Measurements from ENCODE around the gene C10orf90.

The C10orf90 gene

DNA sequence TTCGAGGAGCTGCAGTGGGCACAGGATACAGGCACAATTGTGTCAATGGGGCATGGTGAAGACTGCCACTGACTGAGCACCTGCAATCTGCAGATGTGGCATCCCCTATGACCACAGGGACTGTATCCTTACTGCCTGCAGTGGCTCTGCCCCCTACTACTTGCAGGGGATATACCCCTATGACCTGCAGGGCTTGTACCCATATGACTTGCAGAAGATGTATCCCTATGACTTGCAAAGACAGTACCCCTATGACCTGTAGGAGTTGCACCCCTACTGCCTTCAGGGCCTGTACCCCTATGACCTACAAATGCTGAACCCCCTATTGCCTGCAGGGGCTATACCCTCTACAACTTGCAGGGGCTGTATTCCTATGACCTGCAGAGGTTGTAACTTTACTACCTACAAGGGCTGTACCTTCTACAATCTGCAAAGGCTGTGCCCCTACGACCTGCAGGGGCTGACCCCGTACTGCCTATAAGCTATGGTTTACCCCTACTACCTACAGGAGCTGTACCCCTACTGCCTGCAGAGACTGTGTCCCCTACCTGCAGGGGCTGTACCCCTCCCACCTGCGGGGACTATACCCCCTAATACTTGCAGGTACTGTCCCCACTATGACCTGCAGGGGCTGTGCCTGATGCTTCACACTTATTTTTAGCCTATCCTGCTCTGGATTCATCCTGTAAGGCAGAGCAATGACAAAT lies 216.3 kb downstream of the C10orf90 start:
- no peak for DNase-seq (ENCODE audit: extremely low read depth, insufficient read length)
- Histone ChIP-seq H3K4me3 (replicated peaks; ENCODE audit: low read depth, low read length) (no peak overlapping the region), H3K27me3 (replicated peaks; ENCODE audit: control insufficient read depth, insufficient read depth, low read length) (no peaks in the 10 kb centered on the region), H3K36me3 (ENCODE audit: control insufficient read depth, insufficient read depth, low read length) (no peaks in the 10 kb centered on the region)
- TF ChIP-seq, protein P1, sequence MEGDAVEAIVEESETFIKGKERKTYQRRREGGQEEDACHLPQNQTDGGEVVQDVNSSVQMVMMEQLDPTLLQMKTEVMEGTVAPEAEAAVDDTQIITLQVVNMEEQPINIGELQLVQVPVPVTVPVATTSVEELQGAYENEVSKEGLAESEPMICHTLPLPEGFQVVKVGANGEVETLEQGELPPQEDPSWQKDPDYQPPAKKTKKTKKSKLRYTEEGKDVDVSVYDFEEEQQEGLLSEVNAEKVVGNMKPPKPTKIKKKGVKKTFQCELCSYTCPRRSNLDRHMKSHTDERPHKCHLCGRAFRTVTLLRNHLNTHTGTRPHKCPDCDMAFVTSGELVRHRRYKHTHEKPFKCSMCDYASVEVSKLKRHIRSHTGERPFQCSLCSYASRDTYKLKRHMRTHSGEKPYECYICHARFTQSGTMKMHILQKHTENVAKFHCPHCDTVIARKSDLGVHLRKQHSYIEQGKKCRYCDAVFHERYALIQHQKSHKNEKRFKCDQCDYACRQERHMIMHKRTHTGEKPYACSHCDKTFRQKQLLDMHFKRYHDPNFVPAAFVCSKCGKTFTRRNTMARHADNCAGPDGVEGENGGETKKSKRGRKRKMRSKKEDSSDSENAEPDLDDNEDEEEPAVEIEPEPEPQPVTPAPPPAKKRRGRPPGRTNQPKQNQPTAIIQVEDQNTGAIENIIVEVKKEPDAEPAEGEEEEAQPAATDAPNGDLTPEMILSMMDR (IDR thresholded peaks at IDR 0.05; ENCODE audit: insufficient read depth, low read length, poor library complexity, severe bottlenecking), result no peak

GRCh38 chr10:126452245-126452644 lies 218.2 kb downstream of the C10orf90 start:
- no peak for DNase-seq (ENCODE audit: extremely low read depth, insufficient read length)
- H3K36me3 ChIP-seq (ENCODE audit: control insufficient read depth, insufficient read depth, low read length), result no peaks in the 10 kb centered on the region
- H3K4me3 ChIP-seq (replicated peaks; ENCODE audit: low read depth, low read length), result no peak overlapping the region
- no peaks in the 10 kb centered on the region for H3K27me3 ChIP-seq (replicated peaks; ENCODE audit: control insufficient read depth, insufficient read depth, low read length)
- TF ChIP-seq, protein P1 (IDR thresholded peaks at IDR 0.05; ENCODE audit: insufficient read depth, low read length, poor library complexity, severe bottlenecking), result no peak

DNA sequence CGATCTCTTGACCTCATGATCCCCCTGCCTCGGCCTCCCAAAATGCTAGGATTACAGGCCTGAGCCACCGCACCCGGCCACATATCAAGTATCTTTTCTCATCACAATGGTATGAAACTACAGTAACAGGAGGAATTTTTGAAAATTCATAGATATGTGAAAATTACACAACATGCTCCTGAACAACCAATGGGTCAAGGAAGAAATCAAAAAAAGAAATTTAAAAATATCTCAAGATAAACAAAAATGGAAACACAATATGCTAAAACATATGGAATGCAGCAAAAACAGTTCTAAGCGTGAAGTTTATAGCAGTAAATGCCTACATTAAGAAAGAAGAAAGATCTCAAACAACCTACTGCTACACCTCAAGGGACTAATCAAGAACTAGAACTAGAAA lies 222.4 kb downstream of the C10orf90 start:
- no peak overlapping the region for H3K4me3 ChIP-seq (replicated peaks; ENCODE audit: low read depth, low read length)
- no peaks in the 10 kb centered on the region for H3K36me3 ChIP-seq (ENCODE audit: control insufficient read depth, insufficient read depth, low read length)
- DNase-seq (ENCODE audit: extremely low read depth, insufficient read length), result no peak
- no peaks in the 10 kb centered on the region for H3K27me3 ChIP-seq (replicated peaks; ENCODE audit: control insufficient read depth, insufficient read depth, low read length)
- TF ChIP-seq, protein P1 (IDR thresholded peaks at IDR 0.05; ENCODE audit: insufficient read depth, low read length, poor library complexity, severe bottlenecking), result no peak

- DNase-seq (ENCODE audit: extremely low read depth, insufficient read length), result no peak
- Histone ChIP-seq H3K4me3 (replicated peaks; ENCODE audit: low read depth, low read length) (no peak overlapping the region), H3K27me3 (replicated peaks; ENCODE audit: control insufficient read depth, insufficient read depth, low read length) (no peaks in the 10 kb centered on the region), H3K36me3 (ENCODE audit: control insufficient read depth, insufficient read depth, low read length) (no peaks in the 10 kb centered on the region)
- TF ChIP-seq, protein P1 (IDR thresholded peaks at IDR 0.05; ENCODE audit: insufficient read depth, low read length, poor library complexity, severe bottlenecking), result no peak
Measured at GRCh38 chr10:126439942-126440341, 230.6 kb downstream of the C10orf90 start.

DNA sequence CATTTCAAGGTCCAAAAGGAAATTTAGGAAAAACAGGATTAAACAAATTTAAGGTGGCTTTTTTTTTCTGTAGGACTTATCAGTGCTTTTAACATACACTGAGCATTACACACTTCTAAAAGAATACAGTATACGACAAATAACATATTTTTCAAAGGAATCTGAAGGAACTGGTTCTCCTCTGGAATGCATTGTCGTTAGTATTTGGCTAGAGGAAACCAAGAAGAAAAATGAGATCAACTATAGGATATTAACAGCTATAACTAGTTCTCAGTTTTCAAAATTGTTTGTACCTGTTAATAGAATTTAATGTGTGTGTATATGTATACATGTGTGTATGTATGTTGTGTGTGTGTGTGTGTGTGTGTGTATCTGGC lies 232.1 kb downstream of the C10orf90 start:
- Histone ChIP-seq H3K4me3 (replicated peaks; ENCODE audit: low read depth, low read length) (no peak overlapping the region), H3K27me3 (replicated peaks; ENCODE audit: control insufficient read depth, insufficient read depth, low read length) (no peaks in the 10 kb centered on the region), H3K36me3 (ENCODE audit: control insufficient read depth, insufficient read depth, low read length) (no peaks in the 10 kb centered on the region)
- TF ChIP-seq, protein P1 (IDR thresholded peaks at IDR 0.05; ENCODE audit: insufficient read depth, low read length, poor library complexity, severe bottlenecking), result no peak
- no peak for DNase-seq (ENCODE audit: extremely low read depth, insufficient read length)

All from GM06990 (cell line).